GM23248 (cell line): Measurements from ENCODE around the gene EP400. TPM values are rescaled to one million over a fixed set of nuclear protein-coding genes. Genes with fewer than 3 reads are reported as not detected.

Experiments
- DNase-seq: peaks from one replicate; pipeline ENCODE4 v3.0.0-alpha.2; 2015
- H2AFZ ChIP-seq: fragments of 200-600 bp; sonication (generic); 2 replicates; pipeline ENCODE4 v1.6.1; 2016; ENCODE audit warnings: antibody characterized with exemption
- H3F3A ChIP-seq: fragments of 200-600 bp; sonication (generic); 2 replicates; pipeline ENCODE4 v1.6.1; 2016; ENCODE audit warnings: mild to moderate bottlenecking, antibody characterized with exemption, mixed run types; ENCODE audit not compliant: insufficient read depth
- H3K27ac ChIP-seq: fragments of 200-600 bp; sonication (generic); 2 replicates; pipeline ENCODE4 v1.5.1; 2016; ENCODE audit warnings: mild to moderate bottlenecking
- H3K27me3 ChIP-seq: fragments of 200-600 bp; sonication (generic); replicated peaks from 2 replicates; pipeline ENCODE4 v1.6.1; 2016; ENCODE audit warnings: mild to moderate bottlenecking; ENCODE audit not compliant: insufficient read depth
- H3K36me3 ChIP-seq: fragments of 200-600 bp; sonication (generic); 2 replicates; pipeline ENCODE4 v1.6.1; 2016; ENCODE audit warnings: low read depth, mild to moderate bottlenecking
- H3K4me1 ChIP-seq: fragments of 200-600 bp; sonication (generic); 2 replicates; pipeline ENCODE4 v1.6.1; 2016; ENCODE audit warnings: mild to moderate bottlenecking; ENCODE audit not compliant: insufficient read depth
- H3K4me2 ChIP-seq: fragments of 200-600 bp; sonication (generic); one replicate; pipeline ENCODE4 v1.6.1; 2016; ENCODE audit warnings: mild to moderate bottlenecking; ENCODE audit not compliant: unreplicated experiment
- H3K4me3 ChIP-seq: fragments of 200-600 bp; sonication (generic); 2 replicates; pipeline ENCODE4 v1.5.1; 2016; ENCODE audit warnings: mild to moderate bottlenecking
- H3K79me2 ChIP-seq: fragments of 200-600 bp; sonication (generic); 2 replicates; pipeline ENCODE4 v1.6.1; 2016; ENCODE audit warnings: mild to moderate bottlenecking; ENCODE audit not compliant: insufficient read depth
- H3K9ac ChIP-seq: fragments of 200-600 bp; sonication (generic); 2 replicates; pipeline ENCODE4 v1.6.1; 2016; ENCODE audit warnings: mild to moderate bottlenecking
- H3K9me2 ChIP-seq: fragments of 200-600 bp; sonication (generic); 2 replicates; pipeline ENCODE4 v1.6.1; 2016; ENCODE audit warnings: mixed run types, mild to moderate bottlenecking, moderate library complexity; ENCODE audit not compliant: insufficient read depth
- H3K9me3 ChIP-seq: fragments of 200-600 bp; sonication (generic); one replicate; pipeline ENCODE4 v1.6.1; 2017; ENCODE audit warnings: low read depth
- H4K20me1 ChIP-seq: fragments of 200-600 bp; sonication (generic); 2 replicates; pipeline ENCODE4 v1.6.0; 2016; ENCODE audit not compliant: insufficient read depth
- EZH2 ChIP-seq: fragments of 200-600 bp; sonication (generic); IDR thresholded peaks from 2 replicates; pipeline ENCODE4 v1.6.1; 2018; ENCODE audit warnings: antibody characterized with exemption, mild to moderate bottlenecking; ENCODE audit not compliant: insufficient read depth, poor library complexity, severe bottlenecking
- EZH2phosphoT487 ChIP-seq: fragments of 200-600 bp; sonication (generic); IDR thresholded peaks from 2 replicates; pipeline ENCODE4 v1.6.1; 2018; ENCODE audit warnings: antibody characterized with exemption, moderate library complexity, mild to moderate bottlenecking, low read depth; ENCODE audit not compliant: insufficient read depth
- WGBS, 2 experiments: methylation state at CpG; one replicate each; pipeline ENCODE4 v1.1.6; 2015 to 2017; ENCODE audit warnings: low lambda C conversion rate in 2 of 2, low coverage in 1 of 2; ENCODE audit errors: missing lambda C conversion rate in 2 of 2; 5-methylcytosine and 5-hydroxymethylcytosine counted together
- in situ Hi-C: fragments of 300-500 bp; cut with MboI; formaldehyde crosslinking; loops from 2 replicates; pipeline ENCODE4 v1.15.0; 2020
- polyA plus RNA-seq: library from polyadenylated mRNA; unstranded; fragments of >200 nt; fragmentation: Nextera tagmentation; extraction: Ambion mirVana; gene quantifications from 2 replicates; pipeline ENCODE4 v1.2.1, GENCODE V29; 2016
- small RNA-seq: library from RNA; depleted of rRNA; stranded (forward); fragments of <200 nt; gene quantifications from one replicate; pipeline ENCODE3, GENCODE V24; 2014; ENCODE audit warnings: low read depth, low replicate concordance
- total RNA-seq: library from RNA; depleted of rRNA; stranded (reverse); fragments of >200 nt; shearing (Covaris generic); gene quantifications from 2 replicates; pipeline ENCODE4 v1.2.3, GENCODE V29; 2014; rRNA removed

EP400 gene
- total and polyA plus RNA-seq, 2 experiments from 2014 or later, result 8.6 to 9.4 TPM

GRCh38 chr12:132125736-132126135, 176.0 kb downstream of the EP400 start:
- no peaks in the 10 kb centered on the region for H4K20me1 ChIP-seq
- no peak for DNase-seq
- H3K36me3 ChIP-seq, result peaks cover 70% of the 10 kb centered on the region

GRCh38 chr12:132127041-132127440, 177.3 kb downstream of the EP400 start:
- no peaks in the 10 kb centered on the region for H3K9me3 ChIP-seq
- H3F3A ChIP-seq, result 0 out of 2 replicates have a peak, but pooled peaks cover 14% of the 10 kb centered on the region
- H3K9me2 ChIP-seq, result no peaks in the 10 kb centered on the region
- no peaks in the 10 kb centered on the region for H3K79me2 ChIP-seq
- H3K27ac ChIP-seq, result no peak overlapping the region
- H2AFZ ChIP-seq, result no peak overlapping the region
- no peak for DNase-seq
- peaks cover 58% of the 10 kb centered on the region for H3K36me3 ChIP-seq
- H3K4me3 ChIP-seq, result no peak overlapping the region
- no peaks in the 10 kb centered on the region for H3K27me3 ChIP-seq
- 97 to 98% methylated on average over 8 of the region's 8 CpGs for WGBS, 2 experiments
- TF ChIP-seq EZH2phosphoT487, result no peak
- TF ChIP-seq EZH2, result no peak
- H3K9ac ChIP-seq, result no peak overlapping the region
- no peak overlapping the region for H3K4me2 ChIP-seq
- H3K4me1 ChIP-seq, result no peaks in the 10 kb centered on the region
- in situ Hi-C loops, result no loop called here
- no peaks in the 10 kb centered on the region for H4K20me1 ChIP-seq

More at GRCh38 chr12:132125736-132126135, 176.0 kb downstream of the EP400 start:
- TF ChIP-seq EZH2 (no peak), EZH2phosphoT487 (no peak)
- no peak overlapping the region for H3K9ac ChIP-seq
- in situ Hi-C loops, result no loop called here
- H3K4me3 ChIP-seq, result no peak overlapping the region
- H3F3A ChIP-seq, result 0 out of 2 replicates have a peak, but pooled peaks cover 14% of the 10 kb centered on the region
- no peaks in the 10 kb centered on the region for H3K9me2 ChIP-seq
- H3K27me3 ChIP-seq, result no peaks in the 10 kb centered on the region
- H3K79me2 ChIP-seq, result no peaks in the 10 kb centered on the region
- no peak overlapping the region for H2AFZ ChIP-seq
- no peaks in the 10 kb centered on the region for H3K4me1 ChIP-seq
- no peaks in the 10 kb centered on the region for H3K9me3 ChIP-seq
- no peak overlapping the region for H3K4me2 ChIP-seq
- 98 to 99% methylated on average over 12 of the region's 12 CpGs for WGBS, 2 experiments
- H3K27ac ChIP-seq, result no peak overlapping the region

- in situ Hi-C loops, result no loop called here
- Histone ChIP-seq H3K27ac (no peak overlapping the region), H3K4me2 (no peak overlapping the region), H2AFZ (no peak overlapping the region), H3K9me2 (no peaks in the 10 kb centered on the region), H3K27me3 (no peaks in the 10 kb centered on the region), H3K79me2 (no peaks in the 10 kb centered on the region), H3K4me1 (no peaks in the 10 kb centered on the region), H3K9me3 (no peaks in the 10 kb centered on the region), H3K4me3 (no peak overlapping the region), H4K20me1 (no peaks in the 10 kb centered on the region), H3F3A (0 out of 2 replicates have a peak, but pooled peaks cover 14% of the 10 kb centered on the region), H3K9ac (no peak overlapping the region), H3K36me3 (peaks cover 44% of the 10 kb centered on the region)
- no peak for DNase-seq
- WGBS, 2 experiments, result 71% methylated on average over 3 of the region's 3 CpGs
- TF ChIP-seq EZH2phosphoT487, result no peak
- TF ChIP-seq EZH2, result no peak
These were observed 179.3 kb downstream of the EP400 start for GRCh38 chr12:132129007-132129406.

- 92 to 93% methylated on average over 9 to 14 of the region's 14 CpGs for WGBS, 2 experiments
These were observed 180.9 kb downstream of the EP400 start for GRCh38 chr12:132130690-132131089.

More at GRCh38 chr12:132130690-132131089, 180.9 kb downstream of the EP400 start:
- Histone ChIP-seq H3F3A (0 out of 2 replicates have a peak, but pooled peaks cover 14% of the 10 kb centered on the region), H3K27ac (no peak overlapping the region), H3K36me3 (peaks cover 37% of the 10 kb centered on the region), H3K4me3 (no peak overlapping the region), H3K9me3 (no peaks in the 10 kb centered on the region), H3K4me1 (no peaks in the 10 kb centered on the region), H3K9me2 (no peaks in the 10 kb centered on the region), H4K20me1 (no peaks in the 10 kb centered on the region), H3K79me2 (no peaks in the 10 kb centered on the region), H3K27me3 (no peaks in the 10 kb centered on the region), H3K9ac (no peak overlapping the region), H3K4me2 (no peak overlapping the region), H2AFZ (no peak overlapping the region)
- no peak for TF ChIP-seq EZH2
- no peak for TF ChIP-seq EZH2phosphoT487
- no peak for DNase-seq
- in situ Hi-C loops, result no loop called here

Small RNA genes lying within 50 kb of the gene (small RNA-seq; reads per million reads assigned to genes)
- gene AC131009.3 (not detected), gene AC137590.2 (not detected), gene SNORA49 (0.93 reads per million, percentile 38 among the genes with 10 or more reads in this experiment)

Other genes starting within 250 kb of the EP400 start
- gene SFSWAP, start 238.9 kb upstream of the EP400 start, total RNA-seq, result 17.6 and 25.2 TPM in 2 replicates
- gene SFSWAP, start 238.9 kb upstream of the EP400 start, polyA plus RNA-seq, result 15.7 and 16.3 TPM in 2 replicates
- 36.5 and 52.1 TPM in 2 replicates for gene MMP17, start 121.5 kb upstream of the EP400 start, total RNA-seq
- gene MMP17, start 121.5 kb upstream of the EP400 start, polyA plus RNA-seq, result 10.1 and 13.8 TPM in 2 replicates
- 6.9 and 7.1 TPM in 2 replicates for gene ULK1, start 55.3 kb upstream of the EP400 start, total RNA-seq
- 4.0 TPM in 2 replicates for gene ULK1, start 55.3 kb upstream of the EP400 start, polyA plus RNA-seq
- gene PUS1, start 20.7 kb upstream of the EP400 start, total RNA-seq, result 13.9 and 18.9 TPM in 2 replicates
- 13.0 and 14.0 TPM in 2 replicates for gene PUS1, start 20.7 kb upstream of the EP400 start, polyA plus RNA-seq
- 7.5 and 8.2 TPM in 2 replicates for gene DDX51, start 194.4 kb downstream of the EP400 start, total RNA-seq
- gene DDX51, start 194.4 kb downstream of the EP400 start, polyA plus RNA-seq, result 3.0 and 3.7 TPM in 2 replicates
- 7.2 and 10.2 TPM in 2 replicates for gene NOC4L, start 194.5 kb downstream of the EP400 start, total RNA-seq
- 22.7 and 23.1 TPM in 2 replicates for gene NOC4L, start 194.5 kb downstream of the EP400 start, polyA plus RNA-seq